Right lobe of liver (tissue), 4 donors: ENCODE measurements around the gene TNFAIP1.
A peak's percentile ranks its signal among the peaks of the same experiment; 100 is the strongest.

Source experiments
- CTCF ChIP-seq, 4 donors: fragments of 200-600 bp in 3 of 4; fragments of 450-650 bp in 1 of 4; IDR thresholded peaks; one replicate each; pipeline versions ENCODE4 v1.5.1 to v1.8.0; 2016 to 2022; ENCODE audit warnings: antibody characterized with exemption in 4 of 4, mild to moderate bottlenecking in 2 of 4
- POLR2A ChIP-seq: fragments of 450-650 bp; IDR thresholded peaks from one replicate; pipeline ENCODE4 v1.6.1; 2017; ENCODE audit warnings: antibody characterized with exemption, mild to moderate bottlenecking
- donor health status: DM: no; HTN: no; CAD: no.
- donor health status: DM: no; HTN: no; CAD: no.
- donor health status: DM: no; HTN: yes; CAD: no.

GRCh38 chr17:28335201-28335958 is at the start of gene TNFAIP1, which contains the start of gene IFT20:
- TF ChIP-seq CTCF (IDR thresholded peaks at IDR 0.05) (no peak), POLR2A (peak; percentile 96)
